ENCODE results near the gene SCUBE1.

Gene SCUBE1

GRCh38 chr22:43213962-43214361, 129.2 kb downstream of the SCUBE1 start:
- H3K4me3 ChIP-seq (ENCODE audit: low read depth, low read length): no peak overlapping the region
- DNase-seq (ENCODE audit: low read depth): no peak
- in situ Hi-C loops (cut with HindIII; ENCODE audit: low sequenced_read_pairs): no loop called here
- TF ChIP-seq CTCF (IDR thresholded peaks at IDR 0.05; ENCODE audit: low read depth, low read length, missing control alignments): no peak

- DNase-seq (ENCODE audit: low read depth): no peak
- no peak for TF ChIP-seq CTCF (IDR thresholded peaks at IDR 0.05; ENCODE audit: low read depth, low read length, missing control alignments)
- in situ Hi-C loops (cut with HindIII; ENCODE audit: low sequenced_read_pairs): no loop called here
Observed at GRCh38 chr22:43213051-43213450, 130.1 kb downstream of the SCUBE1 start.

GRCh38 chr22:43212434-43212952, 130.7 kb downstream of the SCUBE1 start:
- TF ChIP-seq CTCF (IDR thresholded peaks at IDR 0.05; ENCODE audit: low read depth, low read length, missing control alignments): no peak
- no peak overlapping the region for H3K4me3 ChIP-seq (ENCODE audit: low read depth, low read length)
- in situ Hi-C loops (cut with HindIII; ENCODE audit: low sequenced_read_pairs): no loop called here
- DNase-seq (ENCODE audit: low read depth): no peak

More at GRCh38 chr22:43213051-43213450, 130.1 kb downstream of the SCUBE1 start:
- H3K4me3 ChIP-seq (ENCODE audit: low read depth, low read length): no peak overlapping the region

- in situ Hi-C loops (cut with HindIII; ENCODE audit: low sequenced_read_pairs): no loop called here
- H3K4me3 ChIP-seq (ENCODE audit: low read depth, low read length): no peak overlapping the region
- TF ChIP-seq CTCF (IDR thresholded peaks at IDR 0.05; ENCODE audit: low read depth, low read length, missing control alignments): no peak
- DNase-seq (ENCODE audit: low read depth): no peak
Observed at GRCh38 chr22:43211941-43212433, 131.2 kb downstream of the SCUBE1 start.

- no peak overlapping the region for H3K4me3 ChIP-seq (ENCODE audit: low read depth, low read length)
- TF ChIP-seq CTCF (IDR thresholded peaks at IDR 0.05; ENCODE audit: low read depth, low read length, missing control alignments): no peak
- no peak for DNase-seq (ENCODE audit: low read depth)
- in situ Hi-C loops (cut with HindIII; ENCODE audit: low sequenced_read_pairs): no loop called here
Observed at GRCh38 chr22:43210631-43211515, 132.3 kb downstream of the SCUBE1 start.

- no peak for DNase-seq (ENCODE audit: low read depth)
- in situ Hi-C loops (cut with HindIII; ENCODE audit: low sequenced_read_pairs): no loop called here
- no peak overlapping the region for H3K4me3 ChIP-seq (ENCODE audit: low read depth, low read length)
- TF ChIP-seq CTCF (IDR thresholded peaks at IDR 0.05; ENCODE audit: low read depth, low read length, missing control alignments): no peak
Observed at GRCh38 chr22:43209971-43210370, 133.2 kb downstream of the SCUBE1 start.

Measured in astrocyte of the cerebellum (primary cell).